ENCODE results near the gene DIAPH3.

DNA sequence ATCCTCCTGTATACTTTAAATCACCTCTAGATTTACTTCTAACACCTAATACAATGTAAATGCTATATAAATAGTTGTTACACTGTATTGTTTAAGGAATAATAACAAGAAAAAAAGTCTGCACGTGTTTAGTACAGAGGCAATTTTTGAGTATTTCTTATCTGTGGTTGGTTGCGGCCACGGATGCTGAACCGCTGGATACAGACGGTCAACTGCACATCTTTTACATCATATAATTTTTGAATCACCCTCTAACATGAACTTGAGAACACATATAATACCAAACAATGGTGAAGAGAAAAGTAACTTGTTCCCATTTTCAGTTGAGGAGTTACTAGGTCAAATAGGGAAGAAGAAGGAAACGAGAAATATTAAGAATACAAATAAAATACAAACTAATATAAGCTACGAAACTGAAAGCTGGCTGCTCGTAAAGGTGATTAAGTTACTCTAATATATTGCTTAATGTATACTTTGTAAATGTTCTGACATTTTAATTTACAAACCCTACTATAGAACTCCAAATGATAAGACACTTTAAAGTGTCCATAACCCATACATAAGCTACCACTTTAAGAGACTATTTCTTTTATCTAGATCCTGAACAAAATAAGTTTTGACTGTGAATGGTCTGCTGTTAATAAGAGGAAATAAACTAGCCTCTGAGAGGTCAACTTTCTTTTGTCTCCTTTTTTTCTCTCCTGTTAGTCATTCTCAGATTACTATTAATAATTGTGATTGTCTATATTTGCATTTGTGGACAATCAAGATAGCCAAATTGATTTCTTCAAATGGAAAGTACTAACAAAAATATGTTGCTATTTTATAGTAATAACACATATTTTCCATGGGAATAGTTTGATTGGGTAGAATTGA, 457.4 kb downstream of the DIAPH3 start:
- TF ChIP-seq CBX5 (IDR thresholded peaks at IDR 0.05; ENCODE audit: low read depth, low read length) (no peak), POLR2AphosphoS5 (IDR thresholded peaks at IDR 0.05; ENCODE audit: low read depth, low read length) (no peak), EZH2 (IDR thresholded peaks at IDR 0.05; ENCODE audit: low read depth, low read length, severe bottlenecking) (no peak), JUND (IDR thresholded peaks at IDR 0.05; ENCODE audit: low read length) (no peak), MAX (IDR thresholded peaks at IDR 0.05) (no peak), KDM1A (IDR thresholded peaks at IDR 0.05; ENCODE audit: borderline replicate concordance, low read length) (no peak), FOSL1 (IDR thresholded peaks at IDR 0.05; ENCODE audit: insufficient read depth, low read depth, low read length) (no peak), POLR2A (IDR thresholded peaks at IDR 0.05; ENCODE audit: control extremely low read depth in 1 of 2, low read depth in 2 of 2, low read length in 2 of 2) (no peak), JUN (IDR thresholded peaks at IDR 0.05; ENCODE audit: low read depth, low read length) (no peak), SIRT6 (IDR thresholded peaks at IDR 0.05; ENCODE audit: low read length) (no peak), CHD2 (IDR thresholded peaks at IDR 0.05; ENCODE audit: low read length) (no peak)
- TF ChIP-seq, protein P1, sequence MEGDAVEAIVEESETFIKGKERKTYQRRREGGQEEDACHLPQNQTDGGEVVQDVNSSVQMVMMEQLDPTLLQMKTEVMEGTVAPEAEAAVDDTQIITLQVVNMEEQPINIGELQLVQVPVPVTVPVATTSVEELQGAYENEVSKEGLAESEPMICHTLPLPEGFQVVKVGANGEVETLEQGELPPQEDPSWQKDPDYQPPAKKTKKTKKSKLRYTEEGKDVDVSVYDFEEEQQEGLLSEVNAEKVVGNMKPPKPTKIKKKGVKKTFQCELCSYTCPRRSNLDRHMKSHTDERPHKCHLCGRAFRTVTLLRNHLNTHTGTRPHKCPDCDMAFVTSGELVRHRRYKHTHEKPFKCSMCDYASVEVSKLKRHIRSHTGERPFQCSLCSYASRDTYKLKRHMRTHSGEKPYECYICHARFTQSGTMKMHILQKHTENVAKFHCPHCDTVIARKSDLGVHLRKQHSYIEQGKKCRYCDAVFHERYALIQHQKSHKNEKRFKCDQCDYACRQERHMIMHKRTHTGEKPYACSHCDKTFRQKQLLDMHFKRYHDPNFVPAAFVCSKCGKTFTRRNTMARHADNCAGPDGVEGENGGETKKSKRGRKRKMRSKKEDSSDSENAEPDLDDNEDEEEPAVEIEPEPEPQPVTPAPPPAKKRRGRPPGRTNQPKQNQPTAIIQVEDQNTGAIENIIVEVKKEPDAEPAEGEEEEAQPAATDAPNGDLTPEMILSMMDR (IDR thresholded peaks at IDR 0.05; ENCODE audit: control extremely low read depth in 1 of 3, insufficient read depth in 1 of 3, low read depth in 1 of 3, low read length in 3 of 3), result no peak

Measured in H1 (cell line).